GM23338 (cell line): ENCODE results near the gene KRTAP2-4.
"Not testable (repeated sequence)": the region's sequence is repeated elsewhere in the genome, so short reads cannot be mapped to it uniquely, and the experiment has no call there.

Experiments used
- CREB1 ChIP-seq: fragments of 250-450 bp; sonication (Bioruptor Pico); IDR thresholded peaks from 2 replicates; pipeline ENCODE4 v1.5.0; 2020; ENCODE audit warnings: low read depth, mild to moderate bottlenecking, moderate library complexity
- CTCF ChIP-seq, 2 experiments: fragments of 200-600 bp in 1 of 2; sonication (generic) in 1 of 2; conservative IDR thresholded peaks; 2 replicates each; pipeline versions ENCODE4 v1.5.1 to v1.6.1; 2016 to 2017; ENCODE audit warnings: antibody characterized with exemption in 2 of 2, low read depth in 2 of 2, mild to moderate bottlenecking in 2 of 2, moderate library complexity in 1 of 2
- ETS1 ChIP-seq: IDR thresholded peaks from 2 replicates; pipeline ENCODE4 v1.6.1; 2016; ENCODE audit warnings: antibody characterized with exemption
- EZH2 ChIP-seq: fragments of 200-600 bp; sonication (generic); IDR thresholded peaks from one replicate; pipeline ENCODE4 v1.8.0; 2017; ENCODE audit warnings: antibody characterized with exemption, mild to moderate bottlenecking, low read depth; ENCODE audit not compliant: unreplicated experiment
- EZH2phosphoT487 ChIP-seq: fragments of 200-600 bp; sonication (generic); IDR thresholded peaks from one replicate; pipeline ENCODE4 v1.8.1; 2018; ENCODE audit warnings: antibody characterized with exemption; ENCODE audit not compliant: unreplicated experiment
- JUNB ChIP-seq: IDR thresholded peaks from one replicate; pipeline ENCODE4 v1.6.1; 2016; ENCODE audit warnings: antibody characterized with exemption; ENCODE audit not compliant: unreplicated experiment
- NANOG ChIP-seq: IDR thresholded peaks from 2 replicates; pipeline ENCODE4 v1.6.1; 2016; ENCODE audit warnings: antibody characterized with exemption, borderline replicate concordance
- POLR2AphosphoS5 ChIP-seq: IDR thresholded peaks from 2 replicates; pipeline ENCODE4 v1.6.1; 2016; ENCODE audit warnings: antibody characterized with exemption, low read depth
- REST ChIP-seq: IDR thresholded peaks from one replicate; pipeline ENCODE4 v1.6.1; 2018; ENCODE audit warnings: antibody characterized with exemption; ENCODE audit not compliant: unreplicated experiment
- STAT1 ChIP-seq: IDR thresholded peaks from one replicate; pipeline ENCODE4 v1.6.1; 2016; ENCODE audit warnings: antibody characterized with exemption; ENCODE audit not compliant: unreplicated experiment
- ZNF331 ChIP-seq: fragments of 250-450 bp; sonication (Bioruptor Pico); IDR thresholded peaks from 2 replicates; pipeline ENCODE4 v1.5.0; 2020; ENCODE audit warnings: low read depth, mild to moderate bottlenecking, moderate library complexity
- ZNF462 ChIP-seq: fragments of 250-450 bp; sonication (Bioruptor Pico); IDR thresholded peaks from 2 replicates; pipeline ENCODE4 v1.5.0; 2020; ENCODE audit warnings: mild to moderate bottlenecking, moderate library complexity

GRCh38 chr17:41088760-41089352, 23.2 kb upstream of the KRTAP2-4 start:
- not testable (repeated sequence) for TF ChIP-seq CTCF (conservative IDR thresholded peaks at IDR 0.05; ENCODE audit: low read depth in 2 of 2); REST; POLR2AphosphoS5; EZH2phosphoT487; EZH2; CREB1 (CRISPR knock-in tag); ETS1; JUNB; ZNF331; STAT1; NANOG; ZNF462 (CRISPR knock-in tag)
